HEK293 (cell line): ENCODE measurements around the gene MADD.

ENCODE experiments used
- CTCF ChIA-PET: fragments of 350-600 bp; formaldehyde crosslinking; extraction: SDS; loops from one replicate; lab custom pipeline; 2021; ENCODE audit warnings: antibody characterized with exemption; lab: Yijun Ruan, JAX
- POLR2A ChIA-PET: fragments of 300-600 bp; formaldehyde crosslinking; extraction: SDS; loops from one replicate; lab custom pipeline; 2020; ENCODE audit warnings: antibody characterized with exemption, inconsistent platforms; lab: Yijun Ruan, JAX
- H3K27ac ChIP-seq: fragments of 200-500 bp; sonication (Bioruptor generic); 2 replicates; pipeline ENCODE4 v1.5.1; 2014; ENCODE audit warnings: low read depth, low read length, control low read depth, inconsistent platforms; ENCODE audit errors: extremely low read depth
- H3K36me3 ChIP-seq, 2 experiments: fragments of 200-500 bp in 1 of 2; sonication (Bioruptor generic) in 1 of 2; 1 replicate in 1 of 2; 2 replicates in 1 of 2; pipeline ENCODE4 v1.5.1; 2014 to 2017; ENCODE audit warnings: inconsistent platforms in 2 of 2, low read length in 2 of 2; ENCODE audit not compliant: control insufficient read depth in 2 of 2, insufficient read depth in 1 of 2
- H3K4me1 ChIP-seq: fragments of 200-500 bp; sonication (Bioruptor generic); 2 replicates; pipeline ENCODE4 v1.5.1; 2014; ENCODE audit warnings: mild to moderate bottlenecking, low read length, inconsistent platforms; ENCODE audit not compliant: control insufficient read depth, insufficient read depth
- H3K4me3 ChIP-seq: 2 replicates; pipeline ENCODE4 v1.5.1; 2011; ENCODE audit warnings: low read depth, mild to moderate bottlenecking, control low read depth, low read length, moderate library complexity
- H3K9me3 ChIP-seq: fragments of 200-500 bp; sonication (Bioruptor generic); 2 replicates; pipeline ENCODE4 v1.5.1; 2014; ENCODE audit warnings: low read depth, low read length, inconsistent platforms; ENCODE audit not compliant: control insufficient read depth, insufficient read depth
- GFI1B ChIP-seq: fragments of 450-650 bp; formaldehyde crosslinking; IDR thresholded peaks from 2 replicates; pipeline ENCODE4 v1.5.1; 2016; ENCODE audit warnings: missing biosample characterization, missing genetic modification characterization
- GLIS1 ChIP-seq: fragments of 450-650 bp; formaldehyde crosslinking; IDR thresholded peaks from 2 replicates; pipeline ENCODE4 v1.5.1; 2016; ENCODE audit warnings: missing biosample characterization, missing genetic modification characterization
- HOXD13 ChIP-seq: sonication (generic); formaldehyde crosslinking; IDR thresholded peaks from 2 replicates; pipeline ENCODE4 v1.8.0; 2022; ENCODE audit warnings: missing genetic modification reagents, borderline replicate concordance
- WT1 ChIP-seq: fragments of 450-650 bp; formaldehyde crosslinking; IDR thresholded peaks from 2 replicates; pipeline ENCODE4 v1.5.1; 2016; ENCODE audit warnings: missing biosample characterization, missing genetic modification characterization
- YY1 ChIP-seq: fragments of 450-650 bp; formaldehyde crosslinking; IDR thresholded peaks from 2 replicates; pipeline ENCODE4 v1.5.1; 2018; ENCODE audit warnings: missing biosample characterization, missing genetic modification characterization
- ZBTB26 ChIP-seq: fragments of 450-650 bp; formaldehyde crosslinking; optimal IDR thresholded peaks from 2 replicates; pipeline ENCODE3; 2016; ENCODE audit warnings: missing biosample characterization, mild to moderate bottlenecking, missing genetic modification characterization
- ZNF146 ChIP-seq: fragments of 450-650 bp; formaldehyde crosslinking; IDR thresholded peaks from 2 replicates; pipeline ENCODE4 v1.5.1; 2016; ENCODE audit warnings: missing biosample characterization, missing genetic modification characterization
- ZNF18 ChIP-seq: fragments of 450-650 bp; formaldehyde crosslinking; IDR thresholded peaks from 2 replicates; pipeline ENCODE4 v1.5.1; 2016; ENCODE audit warnings: missing biosample characterization, missing genetic modification characterization
- ZNF239 ChIP-seq: fragments of 450-650 bp; formaldehyde crosslinking; IDR thresholded peaks from 2 replicates; pipeline ENCODE4 v1.5.1; 2016; ENCODE audit warnings: missing biosample characterization, missing genetic modification characterization
- ZNF324 ChIP-seq: fragments of 450-650 bp; formaldehyde crosslinking; IDR thresholded peaks from 2 replicates; pipeline ENCODE4 v1.5.1; 2016; ENCODE audit warnings: missing biosample characterization, missing genetic modification characterization
- ZNF366 ChIP-seq: fragments of 450-650 bp; formaldehyde crosslinking; conservative IDR thresholded peaks from 2 replicates; pipeline ENCODE4 v1.5.1; 2016; ENCODE audit warnings: missing biosample characterization, missing genetic modification characterization
- ZNF416 ChIP-seq: fragments of 450-650 bp; formaldehyde crosslinking; IDR thresholded peaks from 2 replicates; pipeline ENCODE4 v1.5.1; 2016; ENCODE audit warnings: missing biosample characterization, missing genetic modification characterization
- ZNF423 ChIP-seq: fragments of 450-650 bp; formaldehyde crosslinking; IDR thresholded peaks from 2 replicates; pipeline ENCODE4 v1.5.1; 2016; ENCODE audit warnings: missing biosample characterization, missing genetic modification characterization
- ZNF426 ChIP-seq: fragments of 450-650 bp; formaldehyde crosslinking; IDR thresholded peaks from 2 replicates; pipeline ENCODE4 v1.5.1; 2017; ENCODE audit warnings: missing biosample characterization, missing genetic modification characterization, mild to moderate bottlenecking, inconsistent platforms, moderate library complexity
- ZNF449 ChIP-seq: fragments of 450-650 bp; formaldehyde crosslinking; IDR thresholded peaks from 2 replicates; pipeline ENCODE4 v1.5.1; 2017; ENCODE audit warnings: missing biosample characterization, mild to moderate bottlenecking, missing genetic modification characterization, moderate library complexity
- ZNF510 ChIP-seq: fragments of 450-650 bp; formaldehyde crosslinking; IDR thresholded peaks from 2 replicates; pipeline ENCODE4 v1.5.1; 2018; ENCODE audit warnings: mild to moderate bottlenecking, missing genetic modification characterization, missing biosample characterization; ENCODE audit not compliant: insufficient replicate concordance
- ZNF596 ChIP-seq: fragments of 450-650 bp; IDR thresholded peaks from 2 replicates; pipeline ENCODE4 v1.5.0; 2018; ENCODE audit warnings: missing biosample characterization, mild to moderate bottlenecking, missing genetic modification characterization, moderate library complexity
- ZNF600 ChIP-seq: fragments of 450-650 bp; formaldehyde crosslinking; IDR thresholded peaks from 2 replicates; pipeline ENCODE4 v1.5.1; 2016; ENCODE audit warnings: missing biosample characterization, missing genetic modification characterization
- ZNF658 ChIP-seq: fragments of 450-650 bp; formaldehyde crosslinking; IDR thresholded peaks from 2 replicates; pipeline ENCODE4; 2016; ENCODE audit warnings: missing biosample characterization, missing genetic modification characterization
- ZNF670 ChIP-seq: fragments of 450-650 bp; formaldehyde crosslinking; IDR thresholded peaks from 2 replicates; pipeline ENCODE4 v1.5.1; 2016; ENCODE audit warnings: missing biosample characterization, missing genetic modification characterization, low read depth
- ZNF776 ChIP-seq: fragments of 450-650 bp; formaldehyde crosslinking; IDR thresholded peaks from 2 replicates; pipeline ENCODE4 v1.5.0; 2017; ENCODE audit warnings: missing biosample characterization, missing genetic modification characterization, borderline replicate concordance
- ZNF843 ChIP-seq: fragments of 450-650 bp; formaldehyde crosslinking; IDR thresholded peaks from 2 replicates; pipeline ENCODE4 v1.5.1; 2016; ENCODE audit warnings: missing biosample characterization, missing genetic modification characterization
- ZSCAN4 ChIP-seq: fragments of 450-650 bp; formaldehyde crosslinking; IDR thresholded peaks from 2 replicates; pipeline ENCODE4 v1.5.1; 2017; ENCODE audit warnings: missing biosample characterization, missing genetic modification characterization
- TF ChIP-seq, protein P1 (sequence below): fragments of 450-650 bp; formaldehyde crosslinking; IDR thresholded peaks from 2 replicates; pipeline ENCODE4 v1.5.1; 2016; ENCODE audit warnings: missing biosample characterization, missing genetic modification characterization
- TF ChIP-seq, protein P2 (sequence below): fragments of 450-650 bp; formaldehyde crosslinking; IDR thresholded peaks from 2 replicates; pipeline ENCODE4 v1.5.1; 2016; ENCODE audit warnings: missing biosample characterization, missing genetic modification characterization, low read depth
- TF ChIP-seq, protein P3 (sequence below): fragments of 450-650 bp; formaldehyde crosslinking; IDR thresholded peaks from 2 replicates; pipeline ENCODE4 v1.5.1; 2016; ENCODE audit warnings: missing biosample characterization, missing genetic modification characterization

The MADD gene

DNA sequence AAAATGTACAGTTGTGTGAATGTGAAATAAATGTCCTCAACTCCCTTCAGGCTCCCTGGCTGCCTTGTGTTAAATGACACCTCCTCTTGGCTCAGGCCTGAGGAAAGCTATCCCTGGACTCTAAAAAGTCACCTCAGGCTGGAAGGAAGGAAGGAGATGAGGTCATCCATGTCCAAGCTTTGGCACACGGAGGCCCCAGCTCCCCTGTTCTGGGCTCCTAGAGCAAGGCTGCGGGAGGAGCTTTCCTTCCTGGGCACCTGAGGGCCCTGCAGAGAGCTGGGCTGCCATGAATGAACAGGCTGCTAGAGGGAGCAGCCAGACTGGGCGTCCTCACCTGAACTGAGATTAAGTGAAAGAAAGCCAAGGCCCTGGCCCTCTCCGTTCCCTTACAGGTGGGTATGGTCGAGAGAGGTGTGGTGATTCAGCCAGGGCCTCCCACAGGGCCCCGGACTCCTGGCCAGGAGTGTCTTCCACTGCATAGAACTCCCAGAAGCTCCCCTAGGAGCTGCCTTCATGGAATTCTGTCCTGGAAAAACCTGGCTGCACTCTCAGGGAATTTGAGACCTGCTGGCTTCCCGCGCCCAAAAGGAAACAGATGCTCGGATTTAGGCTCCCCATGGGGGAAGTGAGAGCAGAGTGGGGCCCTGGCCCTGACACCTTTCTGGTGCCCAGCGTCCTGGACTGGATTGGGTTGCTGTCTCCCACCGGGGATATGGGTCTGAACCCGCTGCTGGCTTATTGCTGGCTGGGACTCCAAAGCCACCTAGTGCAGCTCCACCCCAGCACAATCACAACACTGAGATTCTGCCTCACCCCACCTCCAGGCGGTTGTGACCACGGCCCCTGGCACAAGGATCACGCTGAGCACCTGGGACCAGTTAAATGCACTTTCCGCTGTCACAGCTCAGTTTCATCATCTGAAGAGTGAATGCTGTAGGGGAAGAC, 60.3 kb downstream of the MADD start:
- Histone ChIP-seq H3K4me1 (no peaks in the 10 kb centered on the region), H3K27ac (peak overlapping the region; percentile 43; the same call in 1 of the 2 replicates), H3K9me3 (no peaks in the 10 kb centered on the region), H3K36me3 (peaks cover 0 to 4% of the 10 kb centered on the region in 2 experiments; a peak in 1 of 3 replicates), H3K4me3 (no peak overlapping the region)
- CTCF ChIA-PET = interaction anchor here (0.5 to 1.2 kb wide), 4 partner anchors 9 to 167 kb away, joined by 3 to 4 read pairs (median 4); no protein-coding TSS in a partner anchor
- POLR2A ChIA-PET = no interaction called here
- TF ChIP-seq, protein P1, sequence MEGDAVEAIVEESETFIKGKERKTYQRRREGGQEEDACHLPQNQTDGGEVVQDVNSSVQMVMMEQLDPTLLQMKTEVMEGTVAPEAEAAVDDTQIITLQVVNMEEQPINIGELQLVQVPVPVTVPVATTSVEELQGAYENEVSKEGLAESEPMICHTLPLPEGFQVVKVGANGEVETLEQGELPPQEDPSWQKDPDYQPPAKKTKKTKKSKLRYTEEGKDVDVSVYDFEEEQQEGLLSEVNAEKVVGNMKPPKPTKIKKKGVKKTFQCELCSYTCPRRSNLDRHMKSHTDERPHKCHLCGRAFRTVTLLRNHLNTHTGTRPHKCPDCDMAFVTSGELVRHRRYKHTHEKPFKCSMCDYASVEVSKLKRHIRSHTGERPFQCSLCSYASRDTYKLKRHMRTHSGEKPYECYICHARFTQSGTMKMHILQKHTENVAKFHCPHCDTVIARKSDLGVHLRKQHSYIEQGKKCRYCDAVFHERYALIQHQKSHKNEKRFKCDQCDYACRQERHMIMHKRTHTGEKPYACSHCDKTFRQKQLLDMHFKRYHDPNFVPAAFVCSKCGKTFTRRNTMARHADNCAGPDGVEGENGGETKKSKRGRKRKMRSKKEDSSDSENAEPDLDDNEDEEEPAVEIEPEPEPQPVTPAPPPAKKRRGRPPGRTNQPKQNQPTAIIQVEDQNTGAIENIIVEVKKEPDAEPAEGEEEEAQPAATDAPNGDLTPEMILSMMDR (tag by site-specific recombination) = no peak
- TF ChIP-seq ZNF776 (tag by site-specific recombination) (no peak), YY1 (tag by site-specific recombination) (no peak), ZNF146 (tag by site-specific recombination) (no peak), ZNF658 (no peak), ZNF843 (tag by site-specific recombination) (no peak), ZNF416 (tag by site-specific recombination) (no peak), ZNF510 (tag by site-specific recombination) (no peak), ZNF18 (no peak), ZNF426 (tag by site-specific recombination) (no peak), ZNF449 (no peak), HOXD13 (CRISPR knock-in tag) (no peak), ZSCAN4 (tag by site-specific recombination) (no peak), ZNF670 (tag by site-specific recombination) (no peak), ZNF423 (tag by site-specific recombination) (no peak), GLIS1 (tag by site-specific recombination) (peak; percentile 64), GFI1B (tag by site-specific recombination) (no peak), ZNF366 (tag by site-specific recombination) (peak; percentile 31; the same call in 1 of the 2 replicates), ZBTB26 (tag by site-specific recombination) (no peak), WT1 (tag by site-specific recombination) (no peak), ZNF239 (tag by site-specific recombination) (no peak), ZNF596 (tag by site-specific recombination) (no peak), ZNF600 (tag by site-specific recombination) (no peak), ZNF324 (no peak)
- TF ChIP-seq, protein P2, sequence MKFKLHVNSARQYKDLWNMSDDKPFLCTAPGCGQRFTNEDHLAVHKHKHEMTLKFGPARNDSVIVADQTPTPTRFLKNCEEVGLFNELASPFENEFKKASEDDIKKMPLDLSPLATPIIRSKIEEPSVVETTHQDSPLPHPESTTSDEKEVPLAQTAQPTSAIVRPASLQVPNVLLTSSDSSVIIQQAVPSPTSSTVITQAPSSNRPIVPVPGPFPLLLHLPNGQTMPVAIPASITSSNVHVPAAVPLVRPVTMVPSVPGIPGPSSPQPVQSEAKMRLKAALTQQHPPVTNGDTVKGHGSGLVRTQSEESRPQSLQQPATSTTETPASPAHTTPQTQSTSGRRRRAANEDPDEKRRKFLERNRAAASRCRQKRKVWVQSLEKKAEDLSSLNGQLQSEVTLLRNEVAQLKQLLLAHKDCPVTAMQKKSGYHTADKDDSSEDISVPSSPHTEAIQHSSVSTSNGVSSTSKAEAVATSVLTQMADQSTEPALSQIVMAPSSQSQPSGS (tag by site-specific recombination) = peak; percentile 64
- TF ChIP-seq, protein P3, sequence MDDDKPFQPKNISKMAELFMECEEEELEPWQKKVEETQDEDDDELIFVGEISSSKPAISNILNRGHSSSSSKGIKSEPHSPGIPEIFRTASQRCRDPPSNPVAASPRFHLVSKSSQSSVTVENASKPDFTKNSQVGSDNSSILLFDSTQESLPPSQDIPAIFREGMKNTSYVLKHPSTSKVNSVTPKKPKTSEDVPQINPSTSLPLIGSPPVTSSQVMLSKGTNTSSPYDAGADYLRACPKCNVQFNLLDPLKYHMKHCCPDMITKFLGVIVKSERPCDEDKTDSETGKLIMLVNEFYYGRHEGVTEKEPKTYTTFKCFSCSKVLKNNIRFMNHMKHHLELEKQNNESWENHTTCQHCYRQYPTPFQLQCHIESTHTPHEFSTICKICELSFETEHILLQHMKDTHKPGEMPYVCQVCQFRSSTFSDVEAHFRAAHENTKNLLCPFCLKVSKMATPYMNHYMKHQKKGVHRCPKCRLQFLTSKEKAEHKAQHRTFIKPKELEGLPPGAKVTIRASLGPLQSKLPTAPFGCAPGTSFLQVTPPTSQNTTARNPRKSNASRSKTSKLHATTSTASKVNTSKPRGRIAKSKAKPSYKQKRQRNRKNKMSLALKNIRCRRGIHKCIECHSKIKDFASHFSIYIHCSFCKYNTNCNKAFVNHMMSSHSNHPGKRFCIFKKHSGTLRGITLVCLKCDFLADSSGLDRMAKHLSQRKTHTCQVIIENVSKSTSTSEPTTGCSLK (tag by site-specific recombination) = no peak
